HepG2 (cell line): Measurements from ENCODE around the gene CENPK. TPM values are rescaled to one million over a fixed set of nuclear protein-coding genes. Genes with fewer than 3 reads are reported as not detected.

ENCODE experiments used
- ATAC-seq: fragments of 200-7000 bp; cut with Tn5 transposase; 3 replicates; pipeline ENCODE4 v1.9.1; 2020; ENCODE audit warnings: mild to moderate bottlenecking, moderate library complexity
- BruUV-seq: library from RNA; stranded (reverse); fragments of 400-500 nt; replicated peaks from 2 replicates; lab custom pipeline; 2021; lab: Mats Ljungman, UMichigan
- CTCF ChIA-PET: fragments of 300-600 bp; formaldehyde crosslinking; extraction: SDS; loops from one replicate; lab custom pipeline; 2021; ENCODE audit warnings: low total read pairs, inconsistent platforms, low intra/inter-chr PET ratio; lab: Yijun Ruan, JAX
- POLR2A ChIA-PET: fragments of 350-600 bp; sonication (Branson Sonifier 250); formaldehyde crosslinking; loops from one replicate; lab custom pipeline; 2020; ENCODE audit warnings: antibody characterized with exemption, inconsistent platforms; lab: Yijun Ruan, JAX
- DNase-seq: peaks from one replicate; pipeline ENCODE4 v3.0.0-alpha.2; 2015; ENCODE audit warnings: low spot score
- FAIRE-seq: peaks from 3 replicates; lab custom pipeline; 2011; peaks lifted over from hg19 to GRCh38; lab: Jason Lieb, UNC
- H2AFZ ChIP-seq: one replicate; pipeline ENCODE4 v1.6.1; 2011; ENCODE audit warnings: low read length, inconsistent platforms
- H3K27ac ChIP-seq: fragments of 300-600 bp; 3 replicates; pipeline ENCODE4 v1.8.0; 2011; ENCODE audit warnings: mixed run types, mild to moderate bottlenecking, mixed read lengths, low read length, inconsistent platforms; ENCODE audit not compliant: insufficient read depth; ENCODE audit errors: extremely low read length
- H3K27me3 ChIP-seq, 2 experiments: fragments of 200-600 bp in 1 of 2; 2 replicates in 1 of 2; 3 replicates in 1 of 2; pipeline versions ENCODE4 v1.6.0 to v1.8.0; 2011; ENCODE audit warnings: low read length in 2 of 2, mild to moderate bottlenecking in 2 of 2, moderate library complexity in 2 of 2, inconsistent platforms in 1 of 2; ENCODE audit not compliant: insufficient read depth in 2 of 2, control insufficient read depth in 1 of 2
- H3K36me3 ChIP-seq, 2 experiments: fragments of 200-600 bp in 1 of 2; replicated peaks in 1 of 2; 2 replicates in 1 of 2; 3 replicates in 1 of 2; pipeline versions ENCODE4 v1.5.1 to v1.8.0; 2011; ENCODE audit warnings: low read length in 2 of 2, inconsistent platforms in 1 of 2; ENCODE audit not compliant: insufficient read depth in 2 of 2, control insufficient read depth in 1 of 2
- H3K4me1 ChIP-seq: 2 replicates; pipeline ENCODE4 v1.5.1; 2012; ENCODE audit warnings: low read length, inconsistent platforms; ENCODE audit not compliant: insufficient read depth
- H3K4me2 ChIP-seq: 2 replicates; pipeline ENCODE4 v1.6.0; 2011; ENCODE audit warnings: low read depth, low read length, inconsistent platforms
- H3K4me3 ChIP-seq, 3 experiments: fragments of 200-600 bp in 1 of 3; sonication (generic), shearing (Covaris generic) in 1 of 3; replicated peaks in 1 of 3; 2 replicates each; pipeline ENCODE4 v1.5.1; 2011 to 2016; ENCODE audit warnings: low read length in 3 of 3, inconsistent platforms in 2 of 3, low read depth in 2 of 3, mild to moderate bottlenecking in 2 of 3, control low read depth in 1 of 3, mixed read lengths in 1 of 3; ENCODE audit not compliant: insufficient read depth in 1 of 3
- H3K79me2 ChIP-seq: one replicate; pipeline ENCODE4 v1.6.1; 2011; ENCODE audit warnings: low read length, inconsistent platforms; ENCODE audit not compliant: insufficient read depth
- H3K9ac ChIP-seq: 2 replicates; pipeline ENCODE4 v1.6.0; 2011; ENCODE audit warnings: mild to moderate bottlenecking, low read depth, low read length, inconsistent platforms; ENCODE audit not compliant: insufficient read depth
- H3K9me3 ChIP-seq: 2 replicates; pipeline ENCODE4 v1.5.1; 2012; ENCODE audit warnings: mild to moderate bottlenecking, low read length
- H4K20me1 ChIP-seq: 2 replicates; pipeline ENCODE4 v1.6.0; 2011; ENCODE audit warnings: inconsistent platforms, mild to moderate bottlenecking, low read length, moderate library complexity; ENCODE audit not compliant: insufficient read depth
- BRD4 ChIP-seq: sonication (generic); formaldehyde crosslinking; IDR thresholded peaks from 2 replicates; pipeline ENCODE4 v1.4.0; 2020; ENCODE audit warnings: missing genetic modification reagents
- CREBL2 ChIP-seq: sonication (generic); formaldehyde crosslinking; IDR thresholded peaks from 2 replicates; pipeline ENCODE4 v1.8.1; 2023; ENCODE audit warnings: missing genetic modification reagents, mild to moderate bottlenecking, borderline replicate concordance
- DRAP1 ChIP-seq: IDR thresholded peaks from 2 replicates; pipeline ENCODE4 v1.6.1; 2016; ENCODE audit warnings: missing genetic modification reagents, missing compliant biosample characterization
- HNRNPUL1 ChIP-seq: fragments of 200-400 bp; formaldehyde crosslinking; IDR thresholded peaks from 2 replicates; pipeline ENCODE4 v1.6.1; 2017; ENCODE audit warnings: low read depth, mild to moderate bottlenecking, low read length, moderate library complexity
- JUN ChIP-seq: sonication (generic); formaldehyde crosslinking; IDR thresholded peaks from 2 replicates; pipeline ENCODE4 v1.4.0; 2020; ENCODE audit warnings: mild to moderate bottlenecking, missing genetic modification reagents
- MAFK ChIP-seq, 2 experiments: IDR thresholded peaks in 1 of 2; conservative IDR thresholded peaks in 1 of 2; 2 replicates each; pipeline ENCODE4 v1.6.1; 2011; ENCODE audit warnings: improper control_type of control experiment in 2 of 2, low read length in 2 of 2
- NFKBIZ ChIP-seq: IDR thresholded peaks from 2 replicates; pipeline ENCODE4 v1.6.1; 2018; ENCODE audit warnings: missing genetic modification reagents, missing compliant biosample characterization
- SKIL ChIP-seq: sonication (generic); formaldehyde crosslinking; IDR thresholded peaks from 2 replicates; pipeline ENCODE4 v1.8.0; 2022; ENCODE audit warnings: missing genetic modification reagents, mild to moderate bottlenecking, moderate library complexity, borderline replicate concordance
- SMAD3 ChIP-seq: sonication (generic); formaldehyde crosslinking; IDR thresholded peaks from 2 replicates; pipeline ENCODE4 v1.4.0; 2020; ENCODE audit warnings: missing genetic modification reagents
- SRSF1 ChIP-seq: fragments of 200-400 bp; formaldehyde crosslinking; optimal IDR thresholded peaks from 2 replicates; pipeline ENCODE3; 2017; ENCODE audit warnings: mild to moderate bottlenecking, low read depth, low read length, moderate library complexity
- U2AF1 ChIP-seq: fragments of 200-400 bp; formaldehyde crosslinking; optimal IDR thresholded peaks from 2 replicates; pipeline ENCODE3; 2017; ENCODE audit warnings: mild to moderate bottlenecking, low read depth, low read length
- ZFP62 ChIP-seq: sonication (generic); formaldehyde crosslinking; IDR thresholded peaks from 2 replicates; pipeline ENCODE4 v1.4.0; 2020; ENCODE audit warnings: missing genetic modification reagents
- ZNF292 ChIP-seq: sonication (generic); formaldehyde crosslinking; IDR thresholded peaks from 2 replicates; pipeline ENCODE4 v1.8.1; 2022; ENCODE audit warnings: mild to moderate bottlenecking, low read depth, missing genetic modification reagents, borderline replicate concordance
- ZNF570 ChIP-seq: sonication (generic); formaldehyde crosslinking; IDR thresholded peaks from 2 replicates; pipeline ENCODE4 v1.4.0; 2020; ENCODE audit warnings: mild to moderate bottlenecking, missing genetic modification reagents, borderline replicate concordance
- ZSCAN29 ChIP-seq: sonication (generic); formaldehyde crosslinking; conservative IDR thresholded peaks from 2 replicates; pipeline ENCODE4 v1.4.0; 2020; ENCODE audit warnings: mild to moderate bottlenecking, missing genetic modification reagents
- WGBS: methylation state at CpG from one replicate; pipeline ENCODE4 v1.1.6; 2017; ENCODE audit warnings: low lambda C conversion rate; 5-methylcytosine and 5-hydroxymethylcytosine counted together
- in situ Hi-C: cut with HindIII; loops from 2 replicates; pipeline ENCODE4 v1.10.0; 2017; ENCODE audit warnings: low pct_unique_long_range_greater_than_20kb; ENCODE audit not compliant: extremely low pct_ligation_motif_present
- intact Hi-C: fragments of 100-400 bp; cut with micrococcal nuclease; formaldehyde crosslinking; loops from one replicate; pipeline ENCODE4 v1.10.0; 2022; ENCODE audit not compliant: unreplicated experiment
- polyA plus RNA-seq, 8 experiments: library from polyadenylated mRNA; depleted of rRNA in 3 of 8; stranded (reverse) in 7 of 8; unstranded in 1 of 8; fragments of >200 nt; fragmentation: Illumina TruSeq in 4 of 8; extraction: Trizol in 4 of 8; gene quantifications; 2 replicates each; pipeline versions ENCODE4 v1.2.1 to v1.2.3, GENCODE V29; 2011 to 2016; ENCODE audit warnings: low read depth in 4 of 8, missing spikeins in 1 of 8, mixed read lengths in 1 of 8; ENCODE audit not compliant: insufficient read depth in 1 of 8
- total RNA-seq, 5 experiments: library from RNA; depleted of rRNA; stranded (reverse); fragments of >200 nt; fragmentation: Illumina TruSeq; extraction: Trizol; gene quantifications; 2 replicates each; pipeline ENCODE4 v1.2.3, GENCODE V29; 2016; ENCODE audit warnings: low read depth in 1 of 5

The CENPK gene
- total and polyA plus RNA-seq, 2 of the 13 experiments (the other 11 are each of a cell fraction or from before 2014, with no cell fraction given), result 14.3 to 54.4 TPM

- TF ChIP-seq JUN (CRISPR knock-in tag), result no peak
- TF ChIP-seq NFKBIZ, result no peak
Observed at GRCh38 chr5:65479527-65479926, 83.4 kb downstream of the CENPK start (continued).

GRCh38 chr5:65478336-65478735, 84.6 kb downstream of the CENPK start:
- no peak overlapping the region for H3K27ac ChIP-seq
- H3K36me3 ChIP-seq, result no peaks in the 10 kb centered on the region
- intact Hi-C loops (no loop called here), in situ Hi-C loops (loop anchor here (25.0 kb wide), 2 partner anchors 516 to 841 kb away; no protein-coding TSS in a partner anchor)
- H4K20me1 ChIP-seq, result no peaks in the 10 kb centered on the region
- H3K27me3 ChIP-seq, result no peaks in the 10 kb centered on the region; a peak in 1 of 5 replicates
- FAIRE-seq, result no peak
- peaks cover 13% of the 10 kb centered on the region for H3K4me1 ChIP-seq
- no TSS peak for BruUV-seq
- TF ChIP-seq ZSCAN29, result no peak
- no peak for TF ChIP-seq ZFP62 (CRISPR knock-in tag)
- no peak overlapping the region for H2AFZ ChIP-seq
- H3K79me2 ChIP-seq, result no peaks in the 10 kb centered on the region
- ChIA-PET CTCF (no interaction called here), POLR2A (no interaction called here)
- H3K9ac ChIP-seq, result no peak overlapping the region
- no peak overlapping the region for H3K4me3 ChIP-seq
- H3K4me2 ChIP-seq, result no peak overlapping the region
- no peaks in the 10 kb centered on the region for H3K9me3 ChIP-seq
- 92% methylated on average over 1 of the region's 1 CpG for WGBS
- no peak for ATAC-seq
- DNase-seq, result no peak

- Histone ChIP-seq H3K9ac (no peak overlapping the region), H3K4me1 (peaks cover 9% of the 10 kb centered on the region), H4K20me1 (no peaks in the 10 kb centered on the region), H2AFZ (no peak overlapping the region), H3K27me3 (no peaks in the 10 kb centered on the region; a peak in 1 of 5 replicates), H3K4me3 (no peak overlapping the region), H3K79me2 (no peaks in the 10 kb centered on the region), H3K27ac (no peak overlapping the region), H3K36me3 (no peaks in the 10 kb centered on the region), H3K4me2 (no peak overlapping the region), H3K9me3 (no peaks in the 10 kb centered on the region)
- ChIA-PET POLR2A (no interaction called here), CTCF (no interaction called here)
- DNase-seq, result no peak
- intact Hi-C loops (no loop called here), in situ Hi-C loops (loop anchor here (25.0 kb wide), 2 partner anchors 514 to 839 kb away; no protein-coding TSS in a partner anchor)
- ATAC-seq, result no peak
- 70% methylated on average over 1 of the region's 1 CpG for WGBS
- FAIRE-seq, result no peak
- BruUV-seq, result no TSS peak
- TF ChIP-seq ZNF570 (no peak), HNRNPUL1 (no peak), U2AF1 (no peak), ZNF292 (CRISPR knock-in tag) (no peak), SMAD3 (CRISPR knock-in tag) (no peak), CREBL2 (CRISPR knock-in tag) (no peak), SRSF1 (no peak), MAFK (conservative IDR thresholded peaks at IDR 0.05 in 1 of 2, IDR thresholded peaks at IDR 0.05 in 1 of 2; ENCODE audit: low read length in 2 of 2) (no peak), DRAP1 (CRISPR knock-in tag) (no peak), SKIL (CRISPR knock-in tag) (no peak), BRD4 (CRISPR knock-in tag) (no peak)
Observed at GRCh38 chr5:65475895-65476294, 87.1 kb downstream of the CENPK start.
